OCI-LY1 (cell line): ENCODE data around the gene CDH13.

Source experiments
- H2AFZ ChIP-seq: fragments of 200-600 bp; sonication (generic), shearing (Covaris generic); 2 replicates; pipeline ENCODE4 v1.6.0; 2014; ENCODE audit warnings: antibody characterized with exemption, mild to moderate bottlenecking, low read length
- H3F3A ChIP-seq: fragments of 200-600 bp; sonication (generic), shearing (Covaris generic); 2 replicates; pipeline ENCODE4 v1.6.0; 2014; ENCODE audit warnings: mild to moderate bottlenecking, antibody characterized with exemption, low read length, moderate library complexity; ENCODE audit not compliant: insufficient read depth
- H3K27ac ChIP-seq: fragments of 200-600 bp; sonication (generic); 2 replicates; pipeline ENCODE4 v1.5.1; 2014; ENCODE audit warnings: low read length, mixed run types, mild to moderate bottlenecking, low read depth; ENCODE audit not compliant: poor library complexity, severe bottlenecking
- H3K27me3 ChIP-seq: fragments of 200-600 bp; sonication (generic); 2 replicates; pipeline ENCODE4 v1.6.0; 2014; ENCODE audit warnings: antibody characterized with exemption, mild to moderate bottlenecking, low read length, moderate library complexity; ENCODE audit not compliant: insufficient read depth
- H3K36me3 ChIP-seq: fragments of 200-600 bp; sonication (generic); 2 replicates; pipeline ENCODE4 v1.6.1; 2014; ENCODE audit warnings: mild to moderate bottlenecking, antibody characterized with exemption, low read length, moderate library complexity, mixed read lengths; ENCODE audit not compliant: insufficient read depth
- H3K4me1 ChIP-seq: fragments of 200-600 bp; sonication (generic); 2 replicates; pipeline ENCODE4 v1.5.1; 2014; ENCODE audit warnings: mild to moderate bottlenecking, low read length, moderate library complexity; ENCODE audit not compliant: insufficient read depth, severe bottlenecking
- H3K4me2 ChIP-seq: fragments of 200-600 bp; sonication (generic), shearing (Covaris generic); 2 replicates; pipeline ENCODE4 v1.6.1; 2014; ENCODE audit warnings: low read length
- H3K4me3 ChIP-seq: fragments of 200-600 bp; sonication (generic); 2 replicates; pipeline ENCODE4 v1.5.1; 2014; ENCODE audit warnings: low read length, low read depth, mild to moderate bottlenecking, mixed read lengths; ENCODE audit not compliant: poor library complexity, severe bottlenecking
- H3K79me2 ChIP-seq: fragments of 200-600 bp; shearing (Covaris generic); 2 replicates; pipeline ENCODE4 v1.6.1; 2016; ENCODE audit warnings: mixed run types, low read length, mixed read lengths; ENCODE audit not compliant: insufficient read depth
- H3K9ac ChIP-seq: fragments of 200-600 bp; sonication (generic), shearing (Covaris generic); 2 replicates; pipeline ENCODE4 v1.6.1; 2014; ENCODE audit warnings: mild to moderate bottlenecking, low read length, mixed read lengths
- H3K9me2 ChIP-seq: fragments of 200-600 bp; sonication (generic), shearing (Covaris generic); 2 replicates; pipeline ENCODE4 v1.6.1; 2014; ENCODE audit warnings: low read depth, mild to moderate bottlenecking, low read length, mixed read lengths
- H3K9me3 ChIP-seq: fragments of 200-600 bp; shearing (Covaris generic); 2 replicates; pipeline ENCODE4 v1.6.1; 2014; ENCODE audit warnings: low read length, mixed read lengths
- H4K20me1 ChIP-seq: fragments of 200-600 bp; sonication (generic), shearing (Covaris generic); 2 replicates; pipeline ENCODE4 v1.6.0; 2016; ENCODE audit warnings: mild to moderate bottlenecking, low read length; ENCODE audit not compliant: insufficient read depth
- EZH2 ChIP-seq: fragments of 200-600 bp; sonication (generic), shearing (Covaris generic); IDR thresholded peaks from 2 replicates; pipeline ENCODE4 v1.8.0; 2017; ENCODE audit warnings: borderline replicate concordance, mixed run types, mild to moderate bottlenecking, antibody characterized with exemption, low read length, moderate library complexity, mixed read lengths
- TF ChIP-seq, protein P1 (sequence below): fragments of 200-600 bp; sonication (generic), shearing (Covaris generic); IDR thresholded peaks from 2 replicates; pipeline ENCODE4 v1.5.1; 2017; ENCODE audit warnings: mild to moderate bottlenecking, antibody characterized with exemption, low read length, moderate library complexity, mixed read lengths

The CDH13 gene

DNA sequence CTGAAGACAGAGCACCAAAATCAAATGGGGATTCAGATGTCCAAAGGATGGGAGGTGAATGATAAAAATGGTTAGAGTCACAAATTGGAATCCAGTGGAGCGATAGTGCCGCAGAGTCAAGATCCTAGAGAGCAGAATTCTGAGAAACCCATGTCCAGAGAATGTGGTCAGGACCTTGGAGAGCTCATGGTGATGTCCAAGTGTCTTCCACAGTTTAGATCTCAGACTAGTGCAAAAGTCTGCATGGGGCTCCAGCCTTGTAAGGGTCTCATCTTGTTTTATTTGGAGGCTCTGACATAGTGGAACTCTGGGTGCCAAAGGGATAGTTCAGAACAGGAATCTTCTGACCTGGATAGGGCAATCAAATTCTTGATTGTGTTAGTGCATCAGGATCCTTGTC lies 935.1 kb downstream of the CDH13 start:
- Histone ChIP-seq H3K4me1 (no peaks in the 10 kb centered on the region), H3K9me3 (no peaks in the 10 kb centered on the region), H2AFZ (no peak overlapping the region), H3K79me2 (no peaks in the 10 kb centered on the region), H3K27me3 (no peaks in the 10 kb centered on the region), H3K9ac (no peak overlapping the region), H3K9me2 (no peaks in the 10 kb centered on the region), H4K20me1 (no peaks in the 10 kb centered on the region), H3K4me3 (no peak overlapping the region), H3K4me2 (no peak overlapping the region), H3F3A (no peaks in the 10 kb centered on the region), H3K27ac (no peak overlapping the region), H3K36me3 (no peaks in the 10 kb centered on the region)
- no peak for TF ChIP-seq EZH2
- TF ChIP-seq, protein P1, sequence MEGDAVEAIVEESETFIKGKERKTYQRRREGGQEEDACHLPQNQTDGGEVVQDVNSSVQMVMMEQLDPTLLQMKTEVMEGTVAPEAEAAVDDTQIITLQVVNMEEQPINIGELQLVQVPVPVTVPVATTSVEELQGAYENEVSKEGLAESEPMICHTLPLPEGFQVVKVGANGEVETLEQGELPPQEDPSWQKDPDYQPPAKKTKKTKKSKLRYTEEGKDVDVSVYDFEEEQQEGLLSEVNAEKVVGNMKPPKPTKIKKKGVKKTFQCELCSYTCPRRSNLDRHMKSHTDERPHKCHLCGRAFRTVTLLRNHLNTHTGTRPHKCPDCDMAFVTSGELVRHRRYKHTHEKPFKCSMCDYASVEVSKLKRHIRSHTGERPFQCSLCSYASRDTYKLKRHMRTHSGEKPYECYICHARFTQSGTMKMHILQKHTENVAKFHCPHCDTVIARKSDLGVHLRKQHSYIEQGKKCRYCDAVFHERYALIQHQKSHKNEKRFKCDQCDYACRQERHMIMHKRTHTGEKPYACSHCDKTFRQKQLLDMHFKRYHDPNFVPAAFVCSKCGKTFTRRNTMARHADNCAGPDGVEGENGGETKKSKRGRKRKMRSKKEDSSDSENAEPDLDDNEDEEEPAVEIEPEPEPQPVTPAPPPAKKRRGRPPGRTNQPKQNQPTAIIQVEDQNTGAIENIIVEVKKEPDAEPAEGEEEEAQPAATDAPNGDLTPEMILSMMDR = no peak

DNA sequence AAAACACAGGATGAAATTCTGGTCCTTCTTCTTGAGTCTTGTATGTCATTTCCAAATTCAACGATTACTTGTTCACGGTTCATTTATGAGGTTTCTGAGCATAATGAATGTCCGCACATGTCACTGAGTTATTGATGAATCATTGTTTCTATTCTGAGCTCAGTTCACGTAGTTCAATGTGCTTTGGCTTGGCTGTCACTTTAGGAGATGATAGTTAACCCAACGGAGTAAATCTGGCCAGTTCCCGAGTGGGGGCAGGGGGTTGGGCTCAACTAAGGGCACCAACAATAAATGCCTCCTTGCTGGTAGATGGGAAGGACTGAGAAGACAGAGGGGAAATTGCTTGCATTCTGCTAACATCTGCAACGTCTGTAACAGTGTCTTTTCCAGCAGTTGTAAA lies 941.6 kb downstream of the CDH13 start:
- no peak overlapping the region for H3K4me2 ChIP-seq
- H3K9me3 ChIP-seq = no peaks in the 10 kb centered on the region
- no peak overlapping the region for H2AFZ ChIP-seq
- H4K20me1 ChIP-seq = no peaks in the 10 kb centered on the region
- no peaks in the 10 kb centered on the region for H3K79me2 ChIP-seq
- no peaks in the 10 kb centered on the region for H3K27me3 ChIP-seq
- no peaks in the 10 kb centered on the region for H3K4me1 ChIP-seq
- no peaks in the 10 kb centered on the region for H3K36me3 ChIP-seq
- no peak overlapping the region for H3K27ac ChIP-seq
- H3K9ac ChIP-seq = no peak overlapping the region
- TF ChIP-seq, protein P1 = no peak
- TF ChIP-seq EZH2 = no peak
- H3F3A ChIP-seq = no peaks in the 10 kb centered on the region
- H3K4me3 ChIP-seq = no peak overlapping the region
- H3K9me2 ChIP-seq = no peaks in the 10 kb centered on the region

DNA sequence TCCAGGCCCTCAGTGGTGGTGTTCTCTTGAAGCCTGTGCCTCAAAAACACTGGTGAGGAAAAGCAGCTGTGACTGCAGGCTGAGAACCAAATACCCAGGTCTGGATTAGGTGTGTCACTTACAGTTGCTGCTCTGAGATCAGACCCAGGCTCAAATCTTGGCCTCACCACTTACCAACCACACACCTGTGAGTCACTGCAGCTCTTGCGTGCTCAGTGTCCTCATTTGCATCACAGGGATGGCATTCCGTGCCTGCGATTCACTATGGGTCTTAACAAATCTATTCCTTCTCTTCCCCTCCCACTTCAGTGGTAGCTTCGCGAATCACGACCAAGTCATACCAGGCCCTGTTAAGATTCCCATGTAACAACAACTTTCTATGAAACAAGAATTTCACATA lies 947.6 kb downstream of the CDH13 start:
- H3K4me2 ChIP-seq = no peak overlapping the region
- H3K4me3 ChIP-seq = no peak overlapping the region
- no peaks in the 10 kb centered on the region for H3K9me2 ChIP-seq
- no peaks in the 10 kb centered on the region for H3F3A ChIP-seq
- H3K27ac ChIP-seq = no peak overlapping the region
- H2AFZ ChIP-seq = no peak overlapping the region
- no peak overlapping the region for H3K9ac ChIP-seq
- no peaks in the 10 kb centered on the region for H3K79me2 ChIP-seq
- no peaks in the 10 kb centered on the region for H3K4me1 ChIP-seq
- no peaks in the 10 kb centered on the region for H3K36me3 ChIP-seq
- no peak for TF ChIP-seq EZH2
- TF ChIP-seq, protein P1 = no peak
- no peaks in the 10 kb centered on the region for H3K27me3 ChIP-seq
- H3K9me3 ChIP-seq = no peaks in the 10 kb centered on the region
- no peaks in the 10 kb centered on the region for H4K20me1 ChIP-seq
